ENCODE measurements around the gene DMD. TPM values are rescaled to one million over a fixed set of nuclear protein-coding genes. Genes with fewer than 3 reads are reported as not detected.

Gene DMD
- total and polyA plus RNA-seq, 2 of the 8 experiments (the other 6 are each of a cell fraction or from before 2014, with no cell fraction given) = 4.8 to 7.4 TPM

GRCh38 chrX:31112226-31112999 lies 2098.9 kb downstream of the DMD start:
- 83% methylated on average over 5 of the region's 5 CpGs; no CpG with 5 or more reads in 1 of the 2 experiments for WGBS, 2 experiments (ENCODE audit: extremely low coverage in 1 of 2, insufficient coverage in 1 of 2, insufficient read length in 1 of 2, insufficient replicate concordance in 2 of 2, low coverage in 1 of 2, low lambda C conversion rate in 2 of 2, missing lambda C conversion rate in 1 of 2)
- FAIRE-seq (no peak), DNase-seq (ENCODE audit: low read depth in 1 of 2, low spot score in 2 of 2) (no peak)
- H4K8ac ChIP-seq (ENCODE audit: extremely low read depth, insufficient read depth, low read length) = no peak overlapping the region
- no peaks in the 10 kb centered on the region for H3K79me2 ChIP-seq (ENCODE audit: control insufficient read depth in 1 of 2, insufficient read depth in 2 of 2, low read length in 2 of 2)
- H3K27ac ChIP-seq (ENCODE audit: low read depth, low read length) = no peak overlapping the region
- no peak overlapping the region for H3K56ac ChIP-seq (replicated peaks; ENCODE audit: insufficient read length, low read depth, low read length)
- H2BK5ac ChIP-seq (ENCODE audit: low read depth, low read length) = no peak overlapping the region
- H3K4me1 ChIP-seq (replicated peaks in 1 of 4; ENCODE audit: control insufficient read depth in 3 of 4, insufficient read depth in 4 of 4, low read length in 3 of 4) = no peaks in the 10 kb centered on the region
- no peak overlapping the region for H3K4ac ChIP-seq (replicated peaks; ENCODE audit: insufficient read length, low read depth, low read length)
- no peaks in the 10 kb centered on the region for H3K23me2 ChIP-seq (ENCODE audit: low read depth, low read length)
- no peaks in the 10 kb centered on the region for H3K27me3 ChIP-seq (replicated peaks in 1 of 4; ENCODE audit: control insufficient read depth in 3 of 4, extremely low read depth in 1 of 4, insufficient read depth in 3 of 4, low read length in 3 of 4)
- H2AK5ac ChIP-seq (ENCODE audit: low read depth, low read length) = no peak overlapping the region
- no peak overlapping the region for H3K4me2 ChIP-seq (ENCODE audit: insufficient read depth in 1 of 2, low read depth in 2 of 2, low read length in 2 of 2)
- no peaks in the 10 kb centered on the region for H3K36me3 ChIP-seq (ENCODE audit: control insufficient read depth in 2 of 4, insufficient read depth in 4 of 4, low read length in 3 of 4)
- H4K5ac ChIP-seq (ENCODE audit: insufficient read length, low read depth, low read length) = no peak overlapping the region
- H3K4me3 ChIP-seq (ENCODE audit: extremely low read depth in 1 of 4, insufficient read depth in 2 of 4, low read depth in 3 of 4, low read length in 4 of 4) = no peak overlapping the region
- ChIA-PET POLR2A (ENCODE audit: partially characterized antibody) (no interaction called here), CTCF (ENCODE audit: partially characterized antibody) (interaction anchor here (1.0 kb wide), 1 partner anchor 11 kb away, joined by 3 read pairs; no protein-coding TSS in a partner anchor)
- H3K79me1 ChIP-seq (ENCODE audit: low read depth, low read length) = no peaks in the 10 kb centered on the region
- no peak overlapping the region for H2BK12ac ChIP-seq (ENCODE audit: low read depth, low read length)
- H3K23ac ChIP-seq (ENCODE audit: insufficient read length) = no peak overlapping the region
- no peaks in the 10 kb centered on the region for H3K9me3 ChIP-seq (ENCODE audit: insufficient read depth in 2 of 2, low read depth in 1 of 2, low read length in 1 of 2)
- no peak overlapping the region for H3K14ac ChIP-seq (ENCODE audit: insufficient read length)
- no peak overlapping the region for H2BK15ac ChIP-seq (ENCODE audit: low read length)
- no peak overlapping the region for H2BK120ac ChIP-seq (replicated peaks; ENCODE audit: low read depth, low read length)
- no peak overlapping the region for H2BK20ac ChIP-seq (ENCODE audit: low read length)
- H4K91ac ChIP-seq (replicated peaks; ENCODE audit: insufficient read length, low read length) = no peak overlapping the region
- H3K9ac ChIP-seq (replicated peaks in 1 of 4; ENCODE audit: extremely low read depth in 1 of 4, low read depth in 3 of 4, low read length in 3 of 4) = no peak overlapping the region
- no peak overlapping the region for H3K18ac ChIP-seq (ENCODE audit: extremely low read depth, low read length)
- no peak overlapping the region for H2AFZ ChIP-seq (ENCODE audit: low read length)
- no peaks in the 10 kb centered on the region for H4K20me1 ChIP-seq (replicated peaks in 1 of 2; ENCODE audit: control insufficient read depth in 1 of 2, insufficient read depth in 2 of 2, low read length in 2 of 2)
- TF ChIP-seq TBP (IDR thresholded peaks at IDR 0.05; ENCODE audit: low read depth, low read length) = no peak
- TF ChIP-seq SP1 (IDR thresholded peaks at IDR 0.05; ENCODE audit: low read depth, low read length) = no peak
- TF ChIP-seq JUND (IDR thresholded peaks at IDR 0.05; ENCODE audit: low read length) = no peak
- no peak for TF ChIP-seq SIX5 (IDR thresholded peaks at IDR 0.05; ENCODE audit: low read depth, low read length)
- TF ChIP-seq KDM1A (IDR thresholded peaks at IDR 0.05; ENCODE audit: borderline replicate concordance, low read length) = no peak
- no peak for TF ChIP-seq BACH1 (IDR thresholded peaks at IDR 0.05; ENCODE audit: low read length)
- TF ChIP-seq SUZ12 (IDR thresholded peaks at IDR 0.05; ENCODE audit: low read length) = no peak
- TF ChIP-seq ATF2 (IDR thresholded peaks at IDR 0.05; ENCODE audit: low read length) = no peak
- TF ChIP-seq MAX (IDR thresholded peaks at IDR 0.05) = no peak
- no peak for TF ChIP-seq RXRA (IDR thresholded peaks at IDR 0.05; ENCODE audit: insufficient read depth, low read depth, low read length)
- TF ChIP-seq CBX8 (IDR thresholded peaks at IDR 0.05; ENCODE audit: borderline replicate concordance, low read depth, low read length) = no peak
- TF ChIP-seq EGR1 (IDR thresholded peaks at IDR 0.05; ENCODE audit: borderline replicate concordance, low read depth, low read length) = no peak

Data from H1 (cell line).